GM12891 (cell line): ENCODE measurements around the gene IGF2BP1.

Source experiments
- POLR2A ChIP-seq: IDR thresholded peaks from 2 replicates; pipeline ENCODE4 v1.6.1; 2011; ENCODE audit warnings: low read depth, low read length, control low read depth
- POLR2AphosphoS5 ChIP-seq: IDR thresholded peaks from 2 replicates; pipeline ENCODE4 v1.6.1; 2011; ENCODE audit warnings: low read depth, low read length, control low read depth
- SPI1 ChIP-seq: IDR thresholded peaks from 2 replicates; pipeline ENCODE4 v1.6.1; 2011; ENCODE audit warnings: low read depth, low read length, control low read depth

DNA sequence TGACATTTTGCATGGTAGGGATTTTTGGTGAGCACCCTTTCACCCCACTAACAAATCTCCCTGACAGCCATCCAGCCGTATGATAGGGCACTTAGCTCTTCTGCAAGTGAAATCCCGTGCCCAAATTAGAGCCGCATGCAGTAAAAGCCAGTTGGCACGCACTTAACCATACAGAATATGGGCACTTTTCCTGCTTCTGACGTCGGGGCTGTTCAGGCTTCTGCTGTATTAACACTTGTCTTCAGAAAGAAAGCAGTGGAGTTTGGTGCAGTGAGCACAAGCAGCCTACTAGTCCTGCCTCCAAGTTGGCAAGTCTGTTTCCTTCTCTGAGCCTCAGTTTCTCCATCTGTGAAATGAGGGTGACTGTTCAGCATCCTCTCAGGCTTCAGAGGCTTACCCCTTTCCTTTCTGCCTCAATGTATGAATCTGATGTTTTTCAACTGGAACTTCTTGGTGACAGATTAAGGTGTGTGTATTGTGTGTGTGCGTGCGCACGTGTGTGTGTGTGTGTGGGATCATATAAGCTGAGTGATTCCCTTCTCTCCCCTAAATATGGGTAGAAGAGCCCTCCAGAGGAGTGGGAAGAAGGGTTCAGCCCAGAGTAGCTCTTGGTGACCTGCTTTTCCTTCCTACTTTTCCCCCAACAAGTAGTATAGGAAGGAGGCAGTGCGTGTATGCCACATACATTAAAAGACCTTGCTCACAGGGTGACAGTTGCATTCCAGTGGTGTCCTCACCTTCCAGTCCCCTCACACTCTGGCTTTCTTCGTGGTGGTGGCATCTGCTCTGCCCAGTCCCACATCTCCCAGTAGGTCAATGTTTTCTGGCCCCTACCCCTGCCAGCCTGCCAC is 19.0 kb downstream of the IGF2BP1 start:
- TF ChIP-seq POLR2A (no peak), POLR2AphosphoS5 (no peak), SPI1 (no peak)
